GM10248 (cell line): ENCODE results near the gene CSF1R.
"Not testable (repeated sequence)": the region's sequence is repeated elsewhere in the genome, so short reads cannot be mapped to it uniquely, and the experiment has no call there.

Experiments
- CTCF ChIA-PET: fragments of 300-600 bp; sonication (Branson Sonifier 250); formaldehyde crosslinking; extraction: SDS; loops from one replicate; lab custom pipeline; 2021; ENCODE audit warnings: antibody characterized with exemption; lab: Yijun Ruan, JAX
- POLR2A ChIA-PET: fragments of 350-650 bp; sonication (Branson Sonifier 250); formaldehyde crosslinking; extraction: SDS; loops from one replicate; lab custom pipeline; 2020; ENCODE audit warnings: antibody characterized with exemption; lab: Yijun Ruan, JAX
- DNase-seq: peaks from one replicate; pipeline ENCODE4 v3.0.0; 2012; ENCODE audit errors: extremely low spot score
- TF ChIP-seq, protein P1 (sequence below): IDR thresholded peaks from 2 replicates; pipeline ENCODE4 v1.5.1; 2012; ENCODE audit warnings: mild to moderate bottlenecking, low read depth; ENCODE audit errors: extremely low read depth, missing control alignments, control extremely low read depth

The CSF1R gene

DNA sequence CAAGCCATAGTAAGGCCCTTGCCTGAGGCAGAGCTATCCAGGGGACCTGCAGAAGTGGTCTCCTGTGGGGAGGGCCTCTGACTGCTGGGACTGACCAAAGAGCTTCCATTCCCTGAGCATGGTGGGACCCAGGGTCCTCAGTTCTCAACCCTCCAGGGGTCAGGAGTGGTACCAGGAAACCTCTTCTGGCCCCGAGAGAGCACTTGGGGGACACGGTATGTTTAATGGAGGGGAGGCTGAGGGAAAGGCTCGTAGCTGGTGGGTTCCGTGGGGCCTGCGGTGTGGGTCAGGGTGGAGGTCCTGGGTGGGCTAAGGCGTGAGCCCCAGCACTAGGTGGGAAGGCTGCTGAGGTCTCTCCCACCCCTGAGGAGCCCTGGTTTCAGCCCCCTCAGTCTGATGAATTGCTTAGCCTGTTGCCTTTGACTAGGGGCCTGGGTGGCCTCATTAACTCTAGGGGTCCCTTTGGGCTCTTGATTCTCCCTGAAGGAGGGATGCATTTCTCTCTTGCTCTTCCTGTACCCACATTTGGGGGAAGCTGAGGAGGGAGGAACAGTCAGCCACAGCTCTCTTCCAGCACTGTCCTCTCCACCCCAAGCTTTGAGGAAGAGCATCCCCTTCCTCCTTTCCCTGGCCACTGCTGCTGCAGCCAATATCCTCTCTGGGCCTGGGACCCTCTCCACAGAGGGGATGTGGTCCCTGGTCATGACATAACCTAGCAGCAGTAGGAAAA is 34.0 kb downstream of the CSF1R start:
- TF ChIP-seq, protein P1, sequence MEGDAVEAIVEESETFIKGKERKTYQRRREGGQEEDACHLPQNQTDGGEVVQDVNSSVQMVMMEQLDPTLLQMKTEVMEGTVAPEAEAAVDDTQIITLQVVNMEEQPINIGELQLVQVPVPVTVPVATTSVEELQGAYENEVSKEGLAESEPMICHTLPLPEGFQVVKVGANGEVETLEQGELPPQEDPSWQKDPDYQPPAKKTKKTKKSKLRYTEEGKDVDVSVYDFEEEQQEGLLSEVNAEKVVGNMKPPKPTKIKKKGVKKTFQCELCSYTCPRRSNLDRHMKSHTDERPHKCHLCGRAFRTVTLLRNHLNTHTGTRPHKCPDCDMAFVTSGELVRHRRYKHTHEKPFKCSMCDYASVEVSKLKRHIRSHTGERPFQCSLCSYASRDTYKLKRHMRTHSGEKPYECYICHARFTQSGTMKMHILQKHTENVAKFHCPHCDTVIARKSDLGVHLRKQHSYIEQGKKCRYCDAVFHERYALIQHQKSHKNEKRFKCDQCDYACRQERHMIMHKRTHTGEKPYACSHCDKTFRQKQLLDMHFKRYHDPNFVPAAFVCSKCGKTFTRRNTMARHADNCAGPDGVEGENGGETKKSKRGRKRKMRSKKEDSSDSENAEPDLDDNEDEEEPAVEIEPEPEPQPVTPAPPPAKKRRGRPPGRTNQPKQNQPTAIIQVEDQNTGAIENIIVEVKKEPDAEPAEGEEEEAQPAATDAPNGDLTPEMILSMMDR: no peak
- POLR2A ChIA-PET: no interaction called here
- CTCF ChIA-PET: interaction anchor here (2.1 kb wide), 1 partner anchor 13 kb away, joined by 7 read pairs; no protein-coding TSS in a partner anchor
- no peak for DNase-seq

DNA sequence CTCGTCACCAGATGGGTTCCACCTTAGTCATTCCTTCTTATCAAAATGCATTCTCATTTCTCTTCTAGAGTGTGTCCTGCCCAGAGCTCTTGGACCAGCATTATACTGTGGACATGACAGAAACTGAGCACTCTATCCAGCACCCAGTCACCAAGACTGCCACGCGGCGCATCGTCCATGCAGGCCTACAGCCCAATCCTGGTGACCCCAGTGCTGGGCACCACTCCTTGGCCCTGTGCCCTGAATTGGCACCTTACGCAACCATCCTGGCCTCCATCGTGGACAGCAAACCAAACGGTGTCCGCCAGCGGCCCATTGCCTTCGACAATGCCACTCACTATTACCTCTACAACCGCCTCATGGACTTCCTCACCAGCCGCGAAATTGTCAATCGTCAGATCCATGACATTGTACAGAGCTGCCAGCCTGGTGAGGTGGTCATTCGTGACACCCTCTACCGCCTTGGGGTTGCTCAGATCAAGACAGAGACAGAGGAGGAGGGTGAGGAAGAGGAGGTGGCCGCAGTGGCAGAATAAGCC is 34.6 kb downstream of the CSF1R start:
- ChIA-PET CTCF (interaction anchor here (4.6 kb wide), 1 partner anchor 16 kb away, joined by 21 read pairs; no protein-coding TSS in a partner anchor), POLR2A (no interaction called here)
- no peak for DNase-seq
- TF ChIP-seq, protein P1: no peak

DNA sequence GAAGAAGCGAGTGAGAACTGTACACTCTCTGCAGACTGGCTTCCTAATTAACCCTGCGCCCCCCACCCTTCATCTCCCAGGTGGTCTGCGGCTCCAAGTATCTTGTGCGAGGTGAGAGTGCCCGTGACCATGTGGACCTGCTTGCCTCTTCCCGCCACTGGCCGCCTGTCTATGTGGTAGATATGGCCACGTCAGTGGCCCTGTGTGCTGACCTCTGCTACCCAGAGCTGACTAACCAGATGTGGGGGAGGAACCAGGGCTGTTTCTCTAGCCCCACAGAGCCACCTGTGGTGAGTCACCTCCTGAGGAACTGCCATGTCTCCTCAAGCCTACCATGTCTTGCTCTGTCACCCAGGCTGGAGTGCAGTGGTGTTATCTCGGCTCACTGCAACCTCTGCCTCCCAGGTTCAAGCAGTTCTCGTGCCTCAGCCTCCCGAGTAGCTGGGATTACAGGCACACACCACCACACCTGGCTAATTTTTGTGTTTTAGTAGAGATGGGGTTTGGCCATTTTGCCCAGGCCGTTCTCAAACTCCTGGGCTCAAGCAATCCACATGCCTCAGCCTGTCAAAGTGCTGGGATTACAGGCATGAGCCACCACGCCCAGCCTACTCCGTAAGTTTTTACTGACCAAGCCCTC is 36.1 kb downstream of the CSF1R start:
- DNase-seq: not testable (repeated sequence)
- ChIA-PET CTCF (interaction anchor here (0.9 to 4.6 kb wide), 8 partner anchors 8 to 125 kb away, joined by 3 to 21 read pairs (median 5); no protein-coding TSS in a partner anchor), POLR2A (interaction anchor here (0.6 kb wide), 1 partner anchor 90 kb away, joined by 3 read pairs; the partner anchor contains the start of gene SLC26A2)

DNA sequence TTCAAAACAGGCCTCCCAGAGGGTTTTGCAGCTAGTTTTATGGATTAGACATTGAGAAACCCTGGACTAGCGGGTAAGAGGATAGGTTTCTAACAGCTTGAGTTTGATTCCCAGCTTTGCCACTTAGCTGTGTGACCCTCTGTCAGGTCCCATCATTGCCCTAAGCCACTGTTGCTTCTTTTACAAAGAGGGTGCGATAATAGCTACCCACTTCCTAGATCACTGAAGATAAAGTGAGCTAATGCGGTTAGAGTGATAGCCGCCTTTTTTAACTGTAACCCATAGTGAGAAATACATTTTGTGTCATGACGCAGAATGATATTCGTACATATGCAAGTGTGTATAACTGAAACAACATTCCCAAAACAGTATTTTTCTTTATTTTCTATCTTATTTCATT is 40.3 kb downstream of the CSF1R start:
- CTCF ChIA-PET: interaction anchor here (1.0 to 6.6 kb wide), 5 partner anchors 10 to 49 kb away, joined by 3 to 34 read pairs (median 4); no protein-coding TSS in a partner anchor
- TF ChIP-seq, protein P1: no peak
- no peak for DNase-seq
- POLR2A ChIA-PET: no interaction called here

DNA sequence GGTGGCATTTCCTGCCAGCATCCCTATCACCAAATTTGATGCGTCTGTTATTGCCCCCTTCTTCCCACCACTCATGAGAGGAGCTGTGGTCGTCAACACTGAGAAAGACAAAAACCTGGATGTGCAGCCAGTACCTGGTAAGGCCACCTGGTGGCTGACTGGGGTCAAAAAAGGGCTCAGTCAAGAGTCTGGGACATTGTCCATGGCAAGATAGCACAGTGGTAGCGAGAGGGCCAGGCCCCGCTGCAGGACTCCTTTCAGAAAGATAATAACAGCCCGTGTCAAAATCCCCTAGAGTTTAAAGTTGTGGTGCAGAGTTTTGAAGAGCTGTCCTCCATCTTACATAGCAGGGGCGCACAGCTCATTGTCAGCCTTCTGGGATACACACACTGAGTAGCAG is 40.8 kb downstream of the CSF1R start:
- ChIA-PET CTCF (interaction anchor here (1.0 to 6.6 kb wide), 5 partner anchors 10 to 48 kb away, joined by 3 to 34 read pairs (median 4); no protein-coding TSS in a partner anchor), POLR2A (no interaction called here)
- TF ChIP-seq, protein P1: no peak
- no peak for DNase-seq

DNA sequence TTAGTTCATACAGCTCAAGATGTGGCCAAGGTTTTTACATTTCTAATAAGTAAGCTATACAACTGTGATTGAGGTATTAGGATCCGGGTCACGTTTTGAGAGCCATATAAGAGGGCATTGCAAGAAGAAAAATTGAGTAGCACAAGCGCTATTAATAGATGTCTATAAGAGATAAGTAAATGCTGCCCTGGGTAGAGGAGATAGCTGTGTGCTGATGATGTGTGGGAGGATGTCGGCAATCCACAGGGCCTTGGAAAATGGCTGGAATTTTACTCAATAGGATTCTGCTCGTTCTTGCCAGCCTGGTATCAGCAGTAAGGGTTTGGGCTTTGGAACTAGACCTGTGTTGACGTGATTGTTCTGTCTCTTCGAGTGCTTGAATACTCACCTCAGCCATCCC is 41.6 kb downstream of the CSF1R start:
- ChIA-PET CTCF (interaction anchor here (1.6 to 6.6 kb wide), 3 partner anchors 9 to 16 kb away, joined by 3 to 34 read pairs (median 9); no protein-coding TSS in a partner anchor), POLR2A (no interaction called here)
- TF ChIP-seq, protein P1: no peak
- no peak for DNase-seq
